Keratinocyte (primary cell): ENCODE measurements around the gene BAIAP2. TPM values are rescaled to one million over a fixed set of nuclear protein-coding genes. Genes with fewer than 3 reads are reported as not detected.

Experiments
- DNase-seq: peaks from one replicate; pipeline ENCODE4 v3.0.0-alpha.2; 2011; ENCODE audit warnings: low read depth, missing footprints, low spot score
- FAIRE-seq: peaks from 2 replicates; lab custom pipeline; 2011; peaks lifted over from hg19 to GRCh38; lab: Jason Lieb, UNC
- H2AFZ ChIP-seq: 2 replicates; pipeline ENCODE4 v1.6.0; 2012; ENCODE audit warnings: low read length, control low read depth, inconsistent platforms; ENCODE audit not compliant: control insufficient read depth
- H3K27ac ChIP-seq: 2 replicates; pipeline ENCODE4 v1.5.1; 2011; ENCODE audit warnings: low read length; ENCODE audit not compliant: control insufficient read depth, insufficient read depth
- H3K27me3 ChIP-seq: 3 replicates; pipeline ENCODE4 v1.6.0; 2011; ENCODE audit warnings: low read length; ENCODE audit not compliant: control insufficient read depth, insufficient read depth; ENCODE audit errors: extremely low read depth
- H3K36me3 ChIP-seq, 2 experiments: 2 replicates in 1 of 2; 3 replicates in 1 of 2; pipeline ENCODE4 v1.5.1; 2011; ENCODE audit warnings: low read length in 2 of 2, mild to moderate bottlenecking in 1 of 2; ENCODE audit not compliant: control insufficient read depth in 2 of 2, insufficient read depth in 2 of 2; ENCODE audit errors: extremely low read depth in 1 of 2
- H3K4me1 ChIP-seq: 3 replicates; pipeline ENCODE4 v1.5.1; 2011; ENCODE audit warnings: low read length; ENCODE audit not compliant: control insufficient read depth, insufficient read depth; ENCODE audit errors: extremely low read depth
- H3K4me2 ChIP-seq: 3 replicates; pipeline ENCODE4 v1.6.0; 2011; ENCODE audit warnings: low read depth, low read length; ENCODE audit not compliant: control insufficient read depth, insufficient read depth; ENCODE audit errors: extremely low read depth
- H3K4me3 ChIP-seq, 3 experiments: fragments of 200-600 bp in 1 of 3; sonication (generic) in 1 of 3; 2 replicates in 2 of 3; 3 replicates in 1 of 3; pipeline ENCODE4 v1.5.1; 2011 to 2016; ENCODE audit warnings: low read length in 3 of 3, mild to moderate bottlenecking in 3 of 3, control low read depth in 2 of 3, inconsistent platforms in 1 of 3, low read depth in 1 of 3, mixed read lengths in 1 of 3, mixed run types in 1 of 3, moderate library complexity in 1 of 3; ENCODE audit not compliant: control insufficient read depth in 2 of 3, insufficient read depth in 2 of 3; ENCODE audit errors: extremely low read depth in 1 of 3
- H3K79me2 ChIP-seq: 2 replicates; pipeline ENCODE4 v1.6.0; 2012; ENCODE audit warnings: low read length; ENCODE audit not compliant: control insufficient read depth, insufficient read depth
- H3K9ac ChIP-seq: 3 replicates; pipeline ENCODE4 v1.6.0; 2011; ENCODE audit warnings: low read length; ENCODE audit not compliant: control insufficient read depth, insufficient read depth; ENCODE audit errors: extremely low read depth
- H3K9me1 ChIP-seq: 3 replicates; pipeline ENCODE4 v1.6.0; 2011; ENCODE audit warnings: low read length; ENCODE audit not compliant: control insufficient read depth, insufficient read depth; ENCODE audit errors: extremely low read depth
- H3K9me3 ChIP-seq: 2 replicates; pipeline ENCODE4 v1.5.1; 2012; ENCODE audit warnings: low read depth, low read length; ENCODE audit not compliant: control insufficient read depth
- H4K20me1 ChIP-seq: 3 replicates; pipeline ENCODE4 v1.6.0; 2011; ENCODE audit warnings: low read length; ENCODE audit not compliant: control insufficient read depth, insufficient read depth; ENCODE audit errors: extremely low read depth
- EZH2 ChIP-seq: IDR thresholded peaks from one replicate; pipeline ENCODE4 v1.6.1; 2012; ENCODE audit warnings: inconsistent platforms, mild to moderate bottlenecking, low read length, moderate library complexity
- dilution Hi-C: fragments of 300-500 bp; cut with MboI; formaldehyde crosslinking; loops from one replicate; pipeline ENCODE4 v1.7.0; 2020; ENCODE audit warnings: low sequenced_read_pairs; ENCODE audit not compliant: extremely low pct_ligation_motif_present
- polyA plus RNA-seq, 5 experiments: library from polyadenylated mRNA; depleted of rRNA in 3 of 5; stranded (reverse) in 3 of 5; stranded (forward) in 1 of 5; unstranded in 1 of 5; fragments of >200 nt; gene quantifications; 1 replicate in 1 of 5; 2 replicates in 3 of 5; 3 replicates in 1 of 5; pipeline versions ENCODE4 v1.2.1 to v1.2.3, GENCODE V29; 2011 to 2012; ENCODE audit warnings: missing spikeins in 2 of 5, low read depth in 1 of 5, low replicate concordance in 1 of 5
- TF ChIP-seq, protein P1 (sequence below), 3 experiments: IDR thresholded peaks in 1 of 3; conservative IDR thresholded peaks in 1 of 3; optimal IDR thresholded peaks in 1 of 3; 2 replicates in 2 of 3; 3 replicates in 1 of 3; pipeline versions ENCODE3 to v1.5.1; 2011; ENCODE audit warnings: low read length in 3 of 3, mild to moderate bottlenecking in 3 of 3, moderate library complexity in 2 of 3, control low read depth in 1 of 3, inconsistent platforms in 1 of 3; ENCODE audit not compliant: insufficient read depth in 2 of 3; ENCODE audit errors: extremely low read depth in 1 of 3

The BAIAP2 gene
- polyA plus RNA-seq, 1 donor (not counting 4 experiments of a cell fraction or from before 2014, with no cell fraction given): 56.7 TPM

DNA sequence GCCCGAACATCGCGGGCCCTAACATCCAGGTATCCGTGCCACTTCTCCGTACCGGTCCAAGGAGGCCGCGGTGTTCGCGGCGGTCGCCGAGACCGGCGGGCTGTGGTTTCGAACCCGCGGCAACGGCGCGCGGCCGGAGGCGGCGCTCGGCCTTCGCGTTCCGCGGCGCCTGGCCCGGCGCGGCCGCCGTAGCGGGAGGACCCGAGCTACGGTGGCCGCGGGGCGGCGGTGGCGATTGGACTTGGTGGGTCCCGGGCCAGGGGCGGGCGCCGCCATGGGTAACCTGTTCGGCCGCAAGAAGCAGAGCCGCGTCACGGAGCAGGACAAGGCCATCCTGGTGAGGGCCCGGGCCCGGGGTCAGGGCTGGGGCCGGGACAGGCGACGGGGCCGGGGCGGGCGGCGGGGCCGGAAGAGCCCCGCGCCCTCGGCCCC lies 43.3 kb upstream of the BAIAP2 start, which contains the start of gene CHMP6:
Gene CHMP6 (plus strand): TSS at position 197 of the 432 bp plus-strand sequence. CDS start 78 bp downstream, at position 275.
- Histone ChIP-seq H3K4me1 (peaks cover 27% of the 10 kb centered on the region), H3K9me1 (no peaks in the 10 kb centered on the region), H3K4me3 (peak within 1 kb of the TSS; percentile 74 to 84 (median 76)), H3K4me2 (peak within 1 kb of the TSS; percentile 89), H3K27ac (peak within 1 kb of the TSS; percentile 52), H3K36me3 (peaks cover 6 to 8% of the 10 kb centered on the region in 2 experiments), H4K20me1 (no peaks in the 10 kb centered on the region), H3K9ac (peak within 1 kb of the TSS; percentile 76), H3K9me3 (no peaks in the 10 kb centered on the region), H3K79me2 (peaks cover 10% of the 10 kb centered on the region), H2AFZ (peak within 1 kb of the TSS; percentile 93), H3K27me3 (peaks cover 12% of the 10 kb centered on the region)
- FAIRE-seq (no peak), DNase-seq (no peak)
- dilution Hi-C loops: no loop called here
- TF ChIP-seq, protein P1, sequence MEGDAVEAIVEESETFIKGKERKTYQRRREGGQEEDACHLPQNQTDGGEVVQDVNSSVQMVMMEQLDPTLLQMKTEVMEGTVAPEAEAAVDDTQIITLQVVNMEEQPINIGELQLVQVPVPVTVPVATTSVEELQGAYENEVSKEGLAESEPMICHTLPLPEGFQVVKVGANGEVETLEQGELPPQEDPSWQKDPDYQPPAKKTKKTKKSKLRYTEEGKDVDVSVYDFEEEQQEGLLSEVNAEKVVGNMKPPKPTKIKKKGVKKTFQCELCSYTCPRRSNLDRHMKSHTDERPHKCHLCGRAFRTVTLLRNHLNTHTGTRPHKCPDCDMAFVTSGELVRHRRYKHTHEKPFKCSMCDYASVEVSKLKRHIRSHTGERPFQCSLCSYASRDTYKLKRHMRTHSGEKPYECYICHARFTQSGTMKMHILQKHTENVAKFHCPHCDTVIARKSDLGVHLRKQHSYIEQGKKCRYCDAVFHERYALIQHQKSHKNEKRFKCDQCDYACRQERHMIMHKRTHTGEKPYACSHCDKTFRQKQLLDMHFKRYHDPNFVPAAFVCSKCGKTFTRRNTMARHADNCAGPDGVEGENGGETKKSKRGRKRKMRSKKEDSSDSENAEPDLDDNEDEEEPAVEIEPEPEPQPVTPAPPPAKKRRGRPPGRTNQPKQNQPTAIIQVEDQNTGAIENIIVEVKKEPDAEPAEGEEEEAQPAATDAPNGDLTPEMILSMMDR (optimal IDR thresholded peaks at IDR 0.05 in 1 of 3, IDR thresholded peaks at IDR 0.05 in 1 of 3, conservative IDR thresholded peaks at IDR 0.05 in 1 of 3; ENCODE audit: extremely low read depth in 1 of 3, insufficient read depth in 2 of 3, low read length in 3 of 3): peak in 2 of 3 experiments; percentile 10 to 17
- TF ChIP-seq EZH2: no peak

DNA sequence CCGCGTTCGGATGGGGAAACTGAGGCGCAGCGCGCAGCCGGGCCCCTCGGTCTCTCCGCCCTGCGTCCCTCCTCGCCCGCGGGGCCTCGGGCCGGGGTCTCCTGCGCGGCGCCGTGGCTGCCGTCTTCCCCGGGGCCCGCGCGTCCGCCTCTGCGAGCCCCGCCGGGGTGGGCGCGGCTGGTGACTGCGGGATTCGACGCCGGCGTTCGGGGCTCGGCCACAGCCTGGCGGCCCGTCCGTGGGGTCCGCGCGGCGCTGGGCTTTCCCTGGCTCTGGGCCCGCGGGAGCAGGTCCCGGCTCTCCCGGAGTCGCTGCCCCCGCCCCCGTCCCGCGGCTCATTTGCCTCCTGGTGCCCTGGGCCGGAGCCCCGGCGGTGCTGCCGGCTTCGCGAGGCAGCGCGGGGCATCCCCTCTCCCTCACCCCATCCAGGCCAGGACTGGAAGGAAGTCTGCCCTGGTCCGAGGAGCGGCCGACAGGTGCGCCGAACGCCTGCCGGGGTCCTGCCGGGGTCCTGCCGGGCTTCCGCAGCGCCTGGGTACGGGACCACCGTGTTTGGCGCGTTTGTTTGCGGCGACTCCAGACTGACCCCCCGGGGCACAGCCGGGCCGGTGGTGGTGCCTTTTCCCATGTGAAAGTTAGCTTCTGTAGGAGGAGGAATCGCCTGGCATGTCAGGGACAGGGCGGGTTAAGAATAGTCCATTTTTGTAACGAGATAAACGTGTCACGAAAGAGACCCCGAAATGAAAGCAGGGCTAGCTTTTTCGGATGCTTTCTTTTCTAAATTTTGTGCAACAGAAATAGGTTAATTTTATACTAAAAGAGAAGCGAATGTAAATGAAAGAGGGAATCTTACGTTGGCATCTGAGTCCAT lies 42.6 kb upstream of the BAIAP2 start:
- Histone ChIP-seq H3K36me3 (peaks cover 9 to 10% of the 10 kb centered on the region in 2 experiments), H3K27ac (peak overlapping the region; percentile 52), H3K4me1 (peaks cover 27% of the 10 kb centered on the region), H2AFZ (peak overlapping the region; percentile 56), H3K4me2 (peak overlapping the region; percentile 89), H3K4me3 (peak overlapping the region; percentile 74 to 84 (median 76)), H3K9ac (peak overlapping the region; percentile 76), H3K79me2 (peaks cover 10% of the 10 kb centered on the region), H3K9me1 (no peaks in the 10 kb centered on the region), H4K20me1 (no peaks in the 10 kb centered on the region), H3K9me3 (no peaks in the 10 kb centered on the region), H3K27me3 (peaks cover 8% of the 10 kb centered on the region)
- dilution Hi-C loops: no loop called here
- no peak for FAIRE-seq
- no peak for TF ChIP-seq EZH2
- TF ChIP-seq, protein P1 (optimal IDR thresholded peaks at IDR 0.05 in 1 of 3, IDR thresholded peaks at IDR 0.05 in 1 of 3, conservative IDR thresholded peaks at IDR 0.05 in 1 of 3; ENCODE audit: extremely low read depth in 1 of 3, insufficient read depth in 2 of 3, low read length in 3 of 3): no peak
- no peak for DNase-seq
